Measurements from ENCODE around the gene MOB1A.

GRCh38 chr2:74119339-74119738, 59.3 kb downstream of the MOB1A start:
- TF ChIP-seq, protein P1, sequence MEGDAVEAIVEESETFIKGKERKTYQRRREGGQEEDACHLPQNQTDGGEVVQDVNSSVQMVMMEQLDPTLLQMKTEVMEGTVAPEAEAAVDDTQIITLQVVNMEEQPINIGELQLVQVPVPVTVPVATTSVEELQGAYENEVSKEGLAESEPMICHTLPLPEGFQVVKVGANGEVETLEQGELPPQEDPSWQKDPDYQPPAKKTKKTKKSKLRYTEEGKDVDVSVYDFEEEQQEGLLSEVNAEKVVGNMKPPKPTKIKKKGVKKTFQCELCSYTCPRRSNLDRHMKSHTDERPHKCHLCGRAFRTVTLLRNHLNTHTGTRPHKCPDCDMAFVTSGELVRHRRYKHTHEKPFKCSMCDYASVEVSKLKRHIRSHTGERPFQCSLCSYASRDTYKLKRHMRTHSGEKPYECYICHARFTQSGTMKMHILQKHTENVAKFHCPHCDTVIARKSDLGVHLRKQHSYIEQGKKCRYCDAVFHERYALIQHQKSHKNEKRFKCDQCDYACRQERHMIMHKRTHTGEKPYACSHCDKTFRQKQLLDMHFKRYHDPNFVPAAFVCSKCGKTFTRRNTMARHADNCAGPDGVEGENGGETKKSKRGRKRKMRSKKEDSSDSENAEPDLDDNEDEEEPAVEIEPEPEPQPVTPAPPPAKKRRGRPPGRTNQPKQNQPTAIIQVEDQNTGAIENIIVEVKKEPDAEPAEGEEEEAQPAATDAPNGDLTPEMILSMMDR (IDR thresholded peaks at IDR 0.05; ENCODE audit: low read depth, low read length): peak; percentile 33
- no peak for TF ChIP-seq EZH2phosphoT487 (IDR thresholded peaks at IDR 0.05; ENCODE audit: low read depth)

Measured in OCI-LY3 (cell line).